ENCODE results near the gene ZNRF4.

ZNRF4 gene

GRCh38 chr19:5473646-5474045 lies 18.4 kb downstream of the ZNRF4 start:
- Histone ChIP-seq H3K79me2 (ENCODE audit: insufficient read depth, low read length) (no peaks in the 10 kb centered on the region), H3F3A (ENCODE audit: insufficient read depth, low read length) (no peaks in the 10 kb centered on the region), H4K20me1 (ENCODE audit: insufficient read depth, low read length) (no peaks in the 10 kb centered on the region), H3K4me1 (ENCODE audit: insufficient read depth, low read length, severe bottlenecking) (no peaks in the 10 kb centered on the region), H3K27me3 (ENCODE audit: insufficient read depth, low read length) (peaks cover 6% of the 10 kb centered on the region; the same call in 1 of the 2 replicates), H3K4me3 (ENCODE audit: low read depth, low read length, poor library complexity, severe bottlenecking) (no peak overlapping the region), H3K36me3 (ENCODE audit: insufficient read depth, low read length) (no peaks in the 10 kb centered on the region), H3K9ac (ENCODE audit: low read length) (no peak overlapping the region), H2AFZ (ENCODE audit: low read length) (no peak overlapping the region), H3K27ac (ENCODE audit: low read depth, low read length, poor library complexity, severe bottlenecking) (no peak overlapping the region), H3K9me2 (ENCODE audit: low read depth, low read length) (no peaks in the 10 kb centered on the region), H3K9me3 (ENCODE audit: low read length) (no peaks in the 10 kb centered on the region), H3K4me2 (ENCODE audit: low read length) (no peak overlapping the region)
- TF ChIP-seq CTCF (IDR thresholded peaks at IDR 0.05; ENCODE audit: low read length) (no peak), EZH2 (IDR thresholded peaks at IDR 0.05; ENCODE audit: borderline replicate concordance, low read length) (no peak)

GRCh38 chr19:5477451-5478215 lies 22.4 kb downstream of the ZNRF4 start:
- Histone ChIP-seq H3K4me3 (ENCODE audit: low read depth, low read length, poor library complexity, severe bottlenecking) (no peak overlapping the region), H3K79me2 (ENCODE audit: insufficient read depth, low read length) (no peaks in the 10 kb centered on the region), H3K27me3 (ENCODE audit: insufficient read depth, low read length) (peaks cover 6% of the 10 kb centered on the region; the same call in 1 of the 2 replicates), H3K4me1 (ENCODE audit: insufficient read depth, low read length, severe bottlenecking) (no peaks in the 10 kb centered on the region), H3K9ac (ENCODE audit: low read length) (no peak overlapping the region), H3K9me2 (ENCODE audit: low read depth, low read length) (no peaks in the 10 kb centered on the region), H4K20me1 (ENCODE audit: insufficient read depth, low read length) (no peaks in the 10 kb centered on the region), H3K4me2 (ENCODE audit: low read length) (no peak overlapping the region), H3K27ac (ENCODE audit: low read depth, low read length, poor library complexity, severe bottlenecking) (no peak overlapping the region), H3K9me3 (ENCODE audit: low read length) (no peaks in the 10 kb centered on the region), H3K36me3 (ENCODE audit: insufficient read depth, low read length) (no peaks in the 10 kb centered on the region), H2AFZ (ENCODE audit: low read length) (no peak overlapping the region), H3F3A (ENCODE audit: insufficient read depth, low read length) (no peaks in the 10 kb centered on the region)
- TF ChIP-seq CTCF (IDR thresholded peaks at IDR 0.05; ENCODE audit: low read length) (no peak), EZH2 (IDR thresholded peaks at IDR 0.05; ENCODE audit: borderline replicate concordance, low read length) (no peak)

DNA sequence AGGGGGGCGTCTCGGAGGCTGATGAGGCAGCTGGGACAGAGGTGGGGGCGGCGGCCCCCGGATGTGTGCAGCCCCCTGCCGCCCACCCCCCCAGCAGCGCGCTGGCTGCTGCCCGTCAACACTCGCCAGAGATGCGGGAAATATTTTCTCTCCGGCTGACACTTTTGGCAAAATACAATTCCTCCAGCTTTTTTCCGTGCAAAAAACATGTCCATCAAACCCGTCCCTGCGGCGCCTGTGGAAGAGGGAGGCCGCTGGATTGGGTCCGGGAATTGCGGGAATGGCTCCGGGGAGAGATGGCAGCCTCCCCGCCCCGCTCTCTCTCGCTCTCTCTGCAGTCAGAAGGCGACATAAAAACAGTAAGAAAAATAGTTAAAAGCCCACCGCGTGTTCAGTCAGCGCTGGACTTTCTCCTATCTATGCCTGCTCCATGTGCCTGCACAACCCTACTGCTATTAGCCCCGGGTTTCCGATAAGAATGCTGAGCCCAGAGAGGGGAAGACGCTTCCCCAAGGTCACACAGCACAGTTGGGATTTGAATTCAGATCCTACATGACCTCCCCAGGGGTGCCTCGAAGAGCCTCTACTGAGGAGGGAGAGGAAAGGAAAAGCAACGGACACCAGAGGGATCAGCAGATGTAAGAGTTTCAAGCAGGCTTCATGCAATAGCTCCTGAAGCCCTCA lies 23.2 kb downstream of the ZNRF4 start:
- Histone ChIP-seq H3K4me3 (ENCODE audit: low read depth, low read length, poor library complexity, severe bottlenecking) (no peak overlapping the region), H3K9ac (ENCODE audit: low read length) (no peak overlapping the region), H3K9me3 (ENCODE audit: low read length) (no peaks in the 10 kb centered on the region), H3K27ac (ENCODE audit: low read depth, low read length, poor library complexity, severe bottlenecking) (no peak overlapping the region), H3K27me3 (ENCODE audit: insufficient read depth, low read length) (peaks cover 5% of the 10 kb centered on the region; the same call in 1 of the 2 replicates), H3K4me2 (ENCODE audit: low read length) (no peak overlapping the region), H3K79me2 (ENCODE audit: insufficient read depth, low read length) (no peaks in the 10 kb centered on the region), H3K36me3 (ENCODE audit: insufficient read depth, low read length) (no peaks in the 10 kb centered on the region), H3K9me2 (ENCODE audit: low read depth, low read length) (no peaks in the 10 kb centered on the region), H2AFZ (ENCODE audit: low read length) (no peak overlapping the region), H3K4me1 (ENCODE audit: insufficient read depth, low read length, severe bottlenecking) (no peaks in the 10 kb centered on the region), H3F3A (ENCODE audit: insufficient read depth, low read length) (no peaks in the 10 kb centered on the region), H4K20me1 (ENCODE audit: insufficient read depth, low read length) (no peaks in the 10 kb centered on the region)
- TF ChIP-seq EZH2 (IDR thresholded peaks at IDR 0.05; ENCODE audit: borderline replicate concordance, low read length), result no peak
- no peak for TF ChIP-seq CTCF (IDR thresholded peaks at IDR 0.05; ENCODE audit: low read length)
